Measurements from ENCODE around the gene KRTAP4-6.
"Not testable (repeated sequence)": the region's sequence is repeated elsewhere in the genome, so short reads cannot be mapped to it uniquely, and the experiment has no call there.

Gene KRTAP4-6

GRCh38 chr17:41145261-41145660 is 4.9 kb upstream of the KRTAP4-6 start:
- DNase-seq: no peak

- DNase-seq: no peak
These were observed 4.5 kb upstream of the KRTAP4-6 start for GRCh38 chr17:41144846-41145245.

- DNase-seq: no peak
These were observed 1.0 kb upstream of the KRTAP4-6 start for GRCh38 chr17:41141361-41141760.

- DNase-seq: not testable (repeated sequence)
These were observed 479 bp downstream of the KRTAP4-6 start for GRCh38 chr17:41139865-41140264.

GRCh38 chr17:41133880-41134735 is 6.2 kb downstream of the KRTAP4-6 start:
- no peak for DNase-seq

- DNase-seq: no peak
These were observed 8.4 kb downstream of the KRTAP4-6 start for GRCh38 chr17:41131979-41132378.

- DNase-seq: no peak
These were observed 13.0 kb downstream of the KRTAP4-6 start for GRCh38 chr17:41127371-41127770.

GRCh38 chr17:41126412-41126811 is 13.9 kb downstream of the KRTAP4-6 start:
- no peak for DNase-seq

GRCh38 chr17:41125064-41125463 is 15.3 kb downstream of the KRTAP4-6 start:
- no peak for DNase-seq

- not testable (repeated sequence) for DNase-seq
These were observed 16.4 kb downstream of the KRTAP4-6 start, which contains the start of gene KRTAP4-12 for GRCh38 chr17:41123991-41124371. KRTAP4-12 (minus strand) TSS chr17:41124182; CDS start chr17:41124122, 60 bp downstream.

- not testable (repeated sequence) for DNase-seq
These were observed 16.9 kb downstream of the KRTAP4-6 start for GRCh38 chr17:41123292-41123990.

GRCh38 chr17:41121742-41122141 is 18.6 kb downstream of the KRTAP4-6 start:
- DNase-seq: no peak

- not testable (repeated sequence) for DNase-seq
These were observed 20.4 kb downstream of the KRTAP4-6 start for GRCh38 chr17:41119696-41120690.

GRCh38 chr17:41118721-41119120 is 21.6 kb downstream of the KRTAP4-6 start:
- no peak for DNase-seq

GRCh38 chr17:41117846-41118386 is 22.4 kb downstream of the KRTAP4-6 start, which contains the start of gene KRTAP4-11:
KRTAP4-11 (minus strand) TSS chr17:41118373; CDS start chr17:41118315, 58 bp downstream.
- not testable (repeated sequence) for DNase-seq

- no peak for DNase-seq
These were observed 24.0 kb downstream of the KRTAP4-6 start for GRCh38 chr17:41116297-41116696.

- no peak for DNase-seq
These were observed 29.0 kb downstream of the KRTAP4-6 start for GRCh38 chr17:41111151-41111885.

GRCh38 chr17:41108728-41109386 is 31.5 kb downstream of the KRTAP4-6 start:
- DNase-seq: not testable (repeated sequence)

- DNase-seq: no peak
These were observed 32.3 kb downstream of the KRTAP4-6 start for GRCh38 chr17:41107941-41108450.

GRCh38 chr17:41105347-41105746 is 35.0 kb downstream of the KRTAP4-6 start, which contains the start of gene KRTAP4-9:
KRTAP4-9 (plus strand) TSS chr17:41105389; CDS start chr17:41105389, 0 bp downstream.
- DNase-seq: not testable (repeated sequence)
